GM19240 (cell line): ENCODE measurements around the gene RPL10L.

Source experiments
- DNase-seq: peaks from one replicate; pipeline ENCODE4 v3.0.0; 2011; ENCODE audit warnings: low spot score; ENCODE audit not compliant: insufficient read length

Gene RPL10L

GRCh38 chr14:46651526-46652144 lies at the start of gene RPL10L:
Gene RPL10L (minus strand): TSS chr14:46651781. CDS start chr14:46651736, 45 bp downstream.
- DNase-seq, result no peak

GRCh38 chr14:46691819-46692218 lies 40.2 kb upstream of the RPL10L start:
- DNase-seq, result no peak

- no peak for DNase-seq
These were observed 35.1 kb upstream of the RPL10L start for GRCh38 chr14:46686652-46687051.

GRCh38 chr14:46672128-46672527 lies 20.5 kb upstream of the RPL10L start:
- no peak for DNase-seq

- DNase-seq, result no peak
These were observed 11.8 kb upstream of the RPL10L start for GRCh38 chr14:46663382-46663781.

GRCh38 chr14:46661728-46662127 lies 10.1 kb upstream of the RPL10L start:
- DNase-seq, result no peak

GRCh38 chr14:46653031-46653755 lies 1.6 kb upstream of the RPL10L start:
- no peak for DNase-seq

- DNase-seq, result no peak
These were observed 4.8 kb downstream of the RPL10L start for GRCh38 chr14:46646796-46647195.

- no peak for DNase-seq
These were observed 24.7 kb downstream of the RPL10L start for GRCh38 chr14:46626876-46627275.
